Osteoblast (primary cell): ENCODE measurements around the gene TRAK2. TPM values are rescaled to one million over a fixed set of nuclear protein-coding genes. Genes with fewer than 3 reads are reported as not detected.

Experiments
- DNase-seq: peaks from one replicate; pipeline ENCODE4 v3.0.0; 2011; ENCODE audit warnings: low spot score, mixed read lengths; ENCODE audit not compliant: insufficient read length; ENCODE audit errors: missing footprints
- H2AFZ ChIP-seq: 2 replicates; pipeline ENCODE4 v1.6.0; 2011; ENCODE audit warnings: mild to moderate bottlenecking, low read length
- H3K27ac ChIP-seq: 2 replicates; pipeline ENCODE4 v1.5.1; 2011; ENCODE audit warnings: mild to moderate bottlenecking, low read depth, low read length, moderate library complexity
- H3K27me3 ChIP-seq: 2 replicates; pipeline ENCODE4 v1.6.0; 2012; ENCODE audit warnings: mild to moderate bottlenecking, control low read depth, inconsistent platforms, low read length, moderate library complexity; ENCODE audit not compliant: insufficient read depth
- H3K36me3 ChIP-seq: 2 replicates; pipeline ENCODE4 v1.5.1; 2011; ENCODE audit warnings: mild to moderate bottlenecking, low read length, control low read depth, moderate library complexity; ENCODE audit not compliant: insufficient read depth
- H3K4me1 ChIP-seq: 2 replicates; pipeline ENCODE4 v1.5.1; 2011; ENCODE audit warnings: mild to moderate bottlenecking, low read length, control low read depth, moderate library complexity; ENCODE audit not compliant: insufficient read depth
- H3K4me2 ChIP-seq: 2 replicates; pipeline ENCODE4 v1.6.0; 2011; ENCODE audit warnings: mild to moderate bottlenecking, low read length; ENCODE audit not compliant: insufficient read depth
- H3K4me3 ChIP-seq: fragments of 200-600 bp; sonication (generic); 3 replicates; pipeline ENCODE4 v1.5.1; 2012; ENCODE audit warnings: mild to moderate bottlenecking, low read length, inconsistent platforms; ENCODE audit not compliant: insufficient read depth
- H3K79me2 ChIP-seq: 2 replicates; pipeline ENCODE4 v1.6.0; 2012; ENCODE audit warnings: mild to moderate bottlenecking, low read length, control low read depth, inconsistent platforms; ENCODE audit not compliant: insufficient read depth
- H3K9me3 ChIP-seq: 2 replicates; pipeline ENCODE4 v1.5.1; 2011; ENCODE audit warnings: low read depth, low read length, control low read depth
- H4K20me1 ChIP-seq: 2 replicates; pipeline ENCODE4 v1.6.0; 2012; ENCODE audit warnings: mild to moderate bottlenecking, low read length, control low read depth; ENCODE audit not compliant: insufficient read depth
- CTCF ChIP-seq: IDR thresholded peaks from 2 replicates; pipeline ENCODE4 v1.5.1; 2011; ENCODE audit warnings: mild to moderate bottlenecking, low read depth, low read length, moderate library complexity; ENCODE audit errors: extremely low read depth
- total RNA-seq: library from RNA; depleted of rRNA; stranded (reverse); fragments of >200 nt; gene quantifications from 2 replicates; pipeline ENCODE4 v1.2.3, GENCODE V29; 2012

TRAK2 gene
- total RNA-seq, 1 donor: 56.8 TPM

GRCh38 chr2:201350879-201351278, 100.4 kb downstream of the TRAK2 start:
- Histone ChIP-seq H3K4me2 (no peak overlapping the region), H3K79me2 (no peaks in the 10 kb centered on the region), H3K9me3 (no peaks in the 10 kb centered on the region), H3K4me1 (no peaks in the 10 kb centered on the region), H2AFZ (no peak overlapping the region), H3K27me3 (no peaks in the 10 kb centered on the region), H4K20me1 (no peaks in the 10 kb centered on the region), H3K4me3 (no peak overlapping the region), H3K36me3 (no peaks in the 10 kb centered on the region), H3K27ac (no peak overlapping the region)
- DNase-seq: no peak
- TF ChIP-seq CTCF: no peak

GRCh38 chr2:201349601-201350000, 101.7 kb downstream of the TRAK2 start:
- Histone ChIP-seq H3K36me3 (no peaks in the 10 kb centered on the region), H3K27me3 (no peaks in the 10 kb centered on the region), H3K4me1 (no peaks in the 10 kb centered on the region), H4K20me1 (no peaks in the 10 kb centered on the region), H3K4me2 (no peak overlapping the region), H3K27ac (no peak overlapping the region), H3K4me3 (no peak overlapping the region), H2AFZ (no peak overlapping the region), H3K79me2 (no peaks in the 10 kb centered on the region), H3K9me3 (no peaks in the 10 kb centered on the region)
- no peak for TF ChIP-seq CTCF
- DNase-seq: no peak

- no peak for TF ChIP-seq CTCF
- H3K4me1 ChIP-seq: no peaks in the 10 kb centered on the region
- no peaks in the 10 kb centered on the region for H3K9me3 ChIP-seq
- H3K79me2 ChIP-seq: no peaks in the 10 kb centered on the region
- no peak overlapping the region for H3K4me3 ChIP-seq
- DNase-seq: no peak
- H3K4me2 ChIP-seq: no peak overlapping the region
- H3K27me3 ChIP-seq: no peaks in the 10 kb centered on the region
- H4K20me1 ChIP-seq: no peaks in the 10 kb centered on the region
- no peaks in the 10 kb centered on the region for H3K36me3 ChIP-seq
- H2AFZ ChIP-seq: no peak overlapping the region
- H3K27ac ChIP-seq: no peak overlapping the region
These were observed 102.5 kb downstream of the TRAK2 start for GRCh38 chr2:201348758-201349157.

- no peaks in the 10 kb centered on the region for H3K9me3 ChIP-seq
- no peaks in the 10 kb centered on the region for H3K79me2 ChIP-seq
- TF ChIP-seq CTCF: no peak
- no peak overlapping the region for H2AFZ ChIP-seq
- H3K4me2 ChIP-seq: no peak overlapping the region
- H3K27ac ChIP-seq: no peak overlapping the region
- no peaks in the 10 kb centered on the region for H3K36me3 ChIP-seq
- no peaks in the 10 kb centered on the region for H3K27me3 ChIP-seq
- peak; percentile 18 for DNase-seq
- H3K4me1 ChIP-seq: no peaks in the 10 kb centered on the region
- H3K4me3 ChIP-seq: no peak overlapping the region
- H4K20me1 ChIP-seq: no peaks in the 10 kb centered on the region
These were observed 104.1 kb downstream of the TRAK2 start for GRCh38 chr2:201347138-201347537.
